HCT116 (cell line): ENCODE data around the gene TGFBI. TPM values are rescaled to one million over a fixed set of nuclear protein-coding genes. Genes with fewer than 3 reads are reported as not detected.

Experiments
- ATAC-seq: fragments of 200-7000 bp; cut with Tn5 transposase; 2 replicates; pipeline ENCODE4 v1.9.1; 2020; ENCODE audit warnings: mild to moderate bottlenecking, moderate library complexity
- BruUV-seq: library from RNA; stranded (reverse); fragments of 400-500 nt; replicated peaks from 2 replicates; lab custom pipeline; 2021; lab: Mats Ljungman, UMichigan
- CTCF ChIA-PET: fragments of 300-600 bp; sonication (Branson Sonifier 250); formaldehyde crosslinking; loops from one replicate; lab custom pipeline; 2021; ENCODE audit warnings: antibody characterized with exemption; lab: Charles Lee
- POLR2A ChIA-PET: fragments of 300-600, 350-600 bp; sonication (Branson Sonifier 250); formaldehyde crosslinking; loops from one replicate; lab custom pipeline; 2021; ENCODE audit warnings: antibody characterized with exemption; lab: Charles Lee
- RAD21 ChIA-PET, 2 experiments: fragments of 300-600 bp; sonication (Branson Sonifier 250); formaldehyde crosslinking; loops; one replicate each; lab custom pipeline; 2023; ENCODE audit warnings: low total read pairs in 2 of 2; ENCODE audit not compliant: uncharacterized antibody in 2 of 2, unreplicated experiment in 2 of 2, low non-redundant PET in 1 of 2; lab: Charles Lee
- DNase-seq: peaks from one replicate; pipeline ENCODE4 v3.0.0-alpha.2; 2010; ENCODE audit warnings: low read depth, low spot score
- H2AFZ ChIP-seq: fragments of 200-600 bp; shearing (Covaris generic), sonication (generic); 2 replicates; pipeline ENCODE4 v1.6.1; 2017; ENCODE audit warnings: low read depth, mixed run types, mixed read lengths, antibody characterized with exemption, low read length; ENCODE audit not compliant: poor library complexity, severe bottlenecking
- H3K27ac ChIP-seq: 2 replicates; pipeline ENCODE4 v1.5.1; 2012; ENCODE audit warnings: low read depth, low read length
- H3K27me3 ChIP-seq: fragments of 200-600 bp; sonication (generic); 2 replicates; pipeline ENCODE4 v1.6.1; 2016; ENCODE audit warnings: mixed run types, low read length, mixed read lengths; ENCODE audit not compliant: insufficient read depth
- H3K36me3 ChIP-seq, 2 experiments: fragments of 200-500 bp in 1 of 2; fragments of 200-600 bp in 1 of 2; sonication (Bioruptor generic) in 1 of 2; sonication (generic) in 1 of 2; 2 replicates each; pipeline versions ENCODE4 v1.5.1 to v1.6.1; 2014 to 2016; ENCODE audit warnings: low read length in 2 of 2, inconsistent platforms in 1 of 2, mixed read lengths in 1 of 2, mixed run types in 1 of 2; ENCODE audit not compliant: insufficient read depth in 2 of 2, control insufficient read depth in 1 of 2
- H3K4me1 ChIP-seq, 2 experiments: fragments of 200-600 bp in 1 of 2; sonication (generic) in 1 of 2; 2 replicates each; pipeline versions ENCODE4 v1.5.1 to v1.6.1; 2012 to 2017; ENCODE audit warnings: low read length in 2 of 2, inconsistent platforms in 1 of 2, mild to moderate bottlenecking in 1 of 2, mixed read lengths in 1 of 2, mixed run types in 1 of 2, moderate library complexity in 1 of 2; ENCODE audit not compliant: insufficient read depth in 2 of 2, control insufficient read depth in 1 of 2
- H3K4me2 ChIP-seq: fragments of 200-600 bp; sonication (generic); 2 replicates; pipeline ENCODE4 v1.6.1; 2017; ENCODE audit warnings: mixed run types, low read length, mixed read lengths
- H3K4me3 ChIP-seq, 2 experiments: fragments of 200-600 bp in 1 of 2; sonication (generic) in 1 of 2; replicated peaks in 1 of 2; 2 replicates each; pipeline ENCODE4 v1.5.1; 2011 to 2016; ENCODE audit warnings: low read length in 2 of 2, control low read depth in 1 of 2, low read depth in 1 of 2, mild to moderate bottlenecking in 1 of 2, mixed read lengths in 1 of 2, mixed run types in 1 of 2
- H3K79me2 ChIP-seq: fragments of 200-600 bp; sonication (generic); 2 replicates; pipeline ENCODE4 v1.6.1; 2017; ENCODE audit warnings: mild to moderate bottlenecking, mixed run types, low read length, moderate library complexity, mixed read lengths; ENCODE audit not compliant: insufficient read depth
- H3K9ac ChIP-seq: fragments of 200-600 bp; sonication (generic); 2 replicates; pipeline ENCODE4 v1.6.1; 2016; ENCODE audit warnings: low read length, mixed read lengths
- H3K9me2 ChIP-seq: fragments of 200-600 bp; sonication (generic), shearing (Covaris generic); 2 replicates; pipeline ENCODE4 v1.6.1; 2017; ENCODE audit warnings: mixed run types, mild to moderate bottlenecking, moderate library complexity; ENCODE audit not compliant: insufficient read depth
- H3K9me3 ChIP-seq, 2 experiments: fragments of 200-500 bp in 1 of 2; fragments of 200-600 bp in 1 of 2; sonication (Bioruptor generic) in 1 of 2; sonication (generic) in 1 of 2; 2 replicates each; pipeline ENCODE4 v1.6.1; 2014 to 2017; ENCODE audit warnings: low read length in 2 of 2, mixed read lengths in 2 of 2, inconsistent platforms in 1 of 2, low read depth in 1 of 2, mild to moderate bottlenecking in 1 of 2, mixed run types in 1 of 2, moderate library complexity in 1 of 2; ENCODE audit not compliant: control insufficient read depth in 1 of 2, insufficient read depth in 1 of 2
- H4K20me1 ChIP-seq: fragments of 200-600 bp; sonication (generic), shearing (Covaris generic); 2 replicates; pipeline ENCODE4 v1.6.1; 2017; ENCODE audit warnings: mixed run types, mild to moderate bottlenecking, moderate library complexity; ENCODE audit not compliant: insufficient read depth
- CBX3 ChIP-seq: IDR thresholded peaks from 2 replicates; pipeline ENCODE4 v1.6.1; 2012; ENCODE audit warnings: low read depth
- EZH2phosphoT487 ChIP-seq: fragments of 200-600 bp; IDR thresholded peaks from 2 replicates; pipeline ENCODE4 v1.6.1; 2018; ENCODE audit warnings: antibody characterized with exemption, borderline replicate concordance
- POLR2AphosphoS5 ChIP-seq: IDR thresholded peaks from 2 replicates; pipeline ENCODE4 v1.6.1; 2011; ENCODE audit warnings: mild to moderate bottlenecking, low read depth, low read length, moderate library complexity
- RAD21 ChIP-seq: IDR thresholded peaks from 2 replicates; pipeline ENCODE4 v1.6.1; 2012; ENCODE audit warnings: low read depth, mild to moderate bottlenecking
- SIN3A ChIP-seq: IDR thresholded peaks from 2 replicates; pipeline ENCODE4 v1.6.1; 2012; ENCODE audit warnings: low read depth
- SRF ChIP-seq: IDR thresholded peaks from 2 replicates; pipeline ENCODE4 v1.6.1; 2012; ENCODE audit warnings: low read depth
- ZNF274 ChIP-seq: fragments of 200-500 bp; sonication (Bioruptor generic); IDR thresholded peaks from 2 replicates; pipeline ENCODE4 v1.6.1; 2014; ENCODE audit warnings: mild to moderate bottlenecking, low read depth, low read length, inconsistent platforms
- intact Hi-C: fragments of 100-400 bp; cut with micrococcal nuclease; formaldehyde crosslinking; loops from 2 replicates; pipeline ENCODE4 v1.10.0; 2022
- total RNA-seq: library from RNA; stranded (reverse); gene quantifications from one replicate; pipeline ENCODE4 v1.2.1, GENCODE V29; 2021; ENCODE audit not compliant: unreplicated experiment
- TF ChIP-seq, protein P1 (sequence below): IDR thresholded peaks from 2 replicates; pipeline ENCODE4 v1.6.1; 2012; ENCODE audit warnings: low read depth
- TF ChIP-seq, protein P2 (sequence below): IDR thresholded peaks from 2 replicates; pipeline ENCODE4 v1.6.1; 2011; ENCODE audit warnings: mild to moderate bottlenecking, low read length, moderate library complexity; ENCODE audit not compliant: insufficient replicate concordance; ENCODE audit errors: extremely low read depth

TGFBI gene
- total RNA-seq, 1 experiment from 2014 or later, result 0.64 TPM

DNA sequence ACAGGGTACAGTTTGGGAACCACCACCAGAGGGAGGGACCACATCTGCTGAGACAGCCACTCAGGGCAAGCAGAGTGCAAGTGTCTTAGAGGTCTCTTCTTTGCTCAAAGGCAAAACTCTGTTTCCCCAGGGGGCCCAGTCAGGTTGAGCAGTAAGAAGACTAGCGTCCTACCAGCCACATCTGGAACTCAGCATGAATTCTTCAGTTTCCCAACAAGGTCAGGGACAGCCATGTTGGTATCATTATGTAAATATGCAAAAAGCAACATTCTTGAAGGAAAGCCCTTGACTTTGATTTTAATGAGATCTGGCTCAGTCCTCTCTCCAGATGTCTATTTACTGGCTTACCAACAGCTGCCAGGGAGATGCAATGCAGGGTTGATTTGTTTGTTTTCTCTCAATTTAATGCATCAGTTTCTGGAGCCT lies 46.7 kb downstream of the TGFBI start:
- ChIA-PET RAD21 (no interaction called here), POLR2A (no interaction called here), CTCF (no interaction called here)
- Histone ChIP-seq H3K79me2 (no peaks in the 10 kb centered on the region), H3K4me3 (no peak overlapping the region), H3K9ac (no peak overlapping the region), H3K9me2 (no peaks in the 10 kb centered on the region), H3K27me3 (no peaks in the 10 kb centered on the region), H3K9me3 (no peaks in the 10 kb centered on the region), H3K4me1 (peaks cover 0 to 8% of the 10 kb centered on the region in 2 experiments; a peak in 2 of 4 replicates), H3K4me2 (no peak overlapping the region), H3K27ac (no peak overlapping the region), H2AFZ (no peak overlapping the region), H3K36me3 (no peaks in the 10 kb centered on the region)
- intact Hi-C loops, result no loop called here
- no TSS peak for BruUV-seq
- ATAC-seq, result no peak
- TF ChIP-seq SIN3A, result no peak
- TF ChIP-seq, all 23 proteins: peak for 0
- no peaks in the 10 kb centered on the region for H4K20me1 ChIP-seq
- no peak for DNase-seq

DNA sequence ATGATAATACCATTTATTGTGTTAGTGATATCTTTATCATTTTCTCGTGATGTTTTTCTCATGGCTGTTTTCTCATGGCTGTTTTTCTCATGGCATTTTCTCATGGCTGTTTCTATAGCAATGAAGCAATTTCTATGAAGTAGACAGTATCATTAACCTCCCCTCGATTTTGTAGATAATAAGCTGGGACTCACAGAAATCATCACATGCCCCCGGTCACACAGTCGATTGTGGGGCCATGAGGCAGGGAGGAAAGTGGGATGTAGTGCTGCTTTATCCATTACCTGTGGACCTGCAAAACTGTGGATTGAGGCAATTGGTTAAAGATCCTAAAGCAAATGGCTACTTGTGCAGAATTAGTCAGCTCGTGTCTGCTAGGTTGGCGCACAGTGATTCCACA lies 47.3 kb downstream of the TGFBI start:
- no peak overlapping the region for H2AFZ ChIP-seq
- intact Hi-C loops, result no loop called here
- no peaks in the 10 kb centered on the region for H4K20me1 ChIP-seq
- no peaks in the 10 kb centered on the region for H3K27me3 ChIP-seq
- ChIA-PET CTCF (interaction anchor here (0.7 kb wide), 1 partner anchor 136 kb away, joined by 3 read pairs; no protein-coding TSS in a partner anchor), RAD21 (no interaction called here), POLR2A (no interaction called here)
- H3K79me2 ChIP-seq, result no peaks in the 10 kb centered on the region
- DNase-seq, result no peak
- no peak overlapping the region for H3K9ac ChIP-seq
- peaks cover 0 to 8% of the 10 kb centered on the region in 2 experiments; a peak in 1 of 4 replicates for H3K4me1 ChIP-seq
- H3K9me3 ChIP-seq, result no peaks in the 10 kb centered on the region
- H3K36me3 ChIP-seq, result no peaks in the 10 kb centered on the region
- no peak overlapping the region for H3K4me3 ChIP-seq
- H3K9me2 ChIP-seq, result no peaks in the 10 kb centered on the region
- TF ChIP-seq POLR2AphosphoS5 (no peak), CBX3 (no peak), RAD21 (no peak), ZNF274 (no peak), EZH2phosphoT487 (no peak), SRF (no peak)
- TF ChIP-seq, protein P1, sequence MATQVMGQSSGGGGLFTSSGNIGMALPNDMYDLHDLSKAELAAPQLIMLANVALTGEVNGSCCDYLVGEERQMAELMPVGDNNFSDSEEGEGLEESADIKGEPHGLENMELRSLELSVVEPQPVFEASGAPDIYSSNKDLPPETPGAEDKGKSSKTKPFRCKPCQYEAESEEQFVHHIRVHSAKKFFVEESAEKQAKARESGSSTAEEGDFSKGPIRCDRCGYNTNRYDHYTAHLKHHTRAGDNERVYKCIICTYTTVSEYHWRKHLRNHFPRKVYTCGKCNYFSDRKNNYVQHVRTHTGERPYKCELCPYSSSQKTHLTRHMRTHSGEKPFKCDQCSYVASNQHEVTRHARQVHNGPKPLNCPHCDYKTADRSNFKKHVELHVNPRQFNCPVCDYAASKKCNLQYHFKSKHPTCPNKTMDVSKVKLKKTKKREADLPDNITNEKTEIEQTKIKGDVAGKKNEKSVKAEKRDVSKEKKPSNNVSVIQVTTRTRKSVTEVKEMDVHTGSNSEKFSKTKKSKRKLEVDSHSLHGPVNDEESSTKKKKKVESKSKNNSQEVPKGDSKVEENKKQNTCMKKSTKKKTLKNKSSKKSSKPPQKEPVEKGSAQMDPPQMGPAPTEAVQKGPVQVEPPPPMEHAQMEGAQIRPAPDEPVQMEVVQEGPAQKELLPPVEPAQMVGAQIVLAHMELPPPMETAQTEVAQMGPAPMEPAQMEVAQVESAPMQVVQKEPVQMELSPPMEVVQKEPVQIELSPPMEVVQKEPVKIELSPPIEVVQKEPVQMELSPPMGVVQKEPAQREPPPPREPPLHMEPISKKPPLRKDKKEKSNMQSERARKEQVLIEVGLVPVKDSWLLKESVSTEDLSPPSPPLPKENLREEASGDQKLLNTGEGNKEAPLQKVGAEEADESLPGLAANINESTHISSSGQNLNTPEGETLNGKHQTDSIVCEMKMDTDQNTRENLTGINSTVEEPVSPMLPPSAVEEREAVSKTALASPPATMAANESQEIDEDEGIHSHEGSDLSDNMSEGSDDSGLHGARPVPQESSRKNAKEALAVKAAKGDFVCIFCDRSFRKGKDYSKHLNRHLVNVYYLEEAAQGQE, result no peak
- TF ChIP-seq, protein P2, sequence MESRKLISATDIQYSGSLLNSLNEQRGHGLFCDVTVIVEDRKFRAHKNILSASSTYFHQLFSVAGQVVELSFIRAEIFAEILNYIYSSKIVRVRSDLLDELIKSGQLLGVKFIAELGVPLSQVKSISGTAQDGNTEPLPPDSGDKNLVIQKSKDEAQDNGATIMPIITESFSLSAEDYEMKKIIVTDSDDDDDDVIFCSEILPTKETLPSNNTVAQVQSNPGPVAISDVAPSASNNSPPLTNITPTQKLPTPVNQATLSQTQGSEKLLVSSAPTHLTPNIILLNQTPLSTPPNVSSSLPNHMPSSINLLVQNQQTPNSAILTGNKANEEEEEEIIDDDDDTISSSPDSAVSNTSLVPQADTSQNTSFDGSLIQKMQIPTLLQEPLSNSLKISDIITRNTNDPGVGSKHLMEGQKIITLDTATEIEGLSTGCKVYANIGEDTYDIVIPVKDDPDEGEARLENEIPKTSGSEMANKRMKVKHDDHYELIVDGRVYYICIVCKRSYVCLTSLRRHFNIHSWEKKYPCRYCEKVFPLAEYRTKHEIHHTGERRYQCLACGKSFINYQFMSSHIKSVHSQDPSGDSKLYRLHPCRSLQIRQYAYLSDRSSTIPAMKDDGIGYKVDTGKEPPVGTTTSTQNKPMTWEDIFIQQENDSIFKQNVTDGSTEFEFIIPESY, result no peak
- no TSS peak for BruUV-seq
- H3K4me2 ChIP-seq, result no peak overlapping the region
- H3K27ac ChIP-seq, result no peak overlapping the region
- no peak for ATAC-seq
